ENCODE measurements around the gene TNIK. TPM values are rescaled to one million over a fixed set of nuclear protein-coding genes. Genes with fewer than 3 reads are reported as not detected.

Gene TNIK
- total and polyA plus RNA-seq, 2 of the 13 experiments (the other 11 are each of a cell fraction or from before 2014, with no cell fraction given) = 0.15 to 0.22 TPM

- TF ChIP-seq ZNF280D (CRISPR knock-in tag; IDR thresholded peaks at IDR 0.05) = no peak
Observed at GRCh38 chr3:171113716-171114115, 346.5 kb downstream of the TNIK start (continued).

GRCh38 chr3:171110715-171111114, 349.5 kb downstream of the TNIK start:
- Histone ChIP-seq H4K20me1 (ENCODE audit: insufficient read depth, low read length) (no peaks in the 10 kb centered on the region), H3K4me2 (ENCODE audit: low read depth, low read length) (no peak overlapping the region), H3K4me3 (replicated peaks in 1 of 3; ENCODE audit: insufficient read depth in 1 of 3, low read depth in 2 of 3, low read length in 3 of 3) (no peak overlapping the region), H3K27ac (ENCODE audit: extremely low read length, insufficient read depth, low read length) (no peak overlapping the region), H3K27me3 (ENCODE audit: control insufficient read depth in 1 of 2, insufficient read depth in 2 of 2, low read length in 2 of 2) (no peaks in the 10 kb centered on the region), H3K79me2 (ENCODE audit: insufficient read depth, low read length) (no peaks in the 10 kb centered on the region), H3K9me3 (ENCODE audit: low read length) (no peaks in the 10 kb centered on the region), H2AFZ (ENCODE audit: low read length) (no peak overlapping the region), H3K4me1 (ENCODE audit: insufficient read depth, low read length) (no peaks in the 10 kb centered on the region), H3K9ac (ENCODE audit: insufficient read depth, low read depth, low read length) (no peak overlapping the region), H3K36me3 (replicated peaks in 1 of 2; ENCODE audit: control insufficient read depth in 1 of 2, insufficient read depth in 2 of 2, low read length in 2 of 2) (no peaks in the 10 kb centered on the region)
- in situ Hi-C loops (cut with HindIII; ENCODE audit: extremely low pct_ligation_motif_present, low pct_unique_long_range_greater_than_20kb) = no loop called here
- TF ChIP-seq REXO4 (CRISPR knock-in tag; IDR thresholded peaks at IDR 0.05; ENCODE audit: borderline replicate concordance) (no peak), STAT6 (CRISPR knock-in tag; IDR thresholded peaks at IDR 0.05; ENCODE audit: borderline replicate concordance) (no peak), PRPF4 (IDR thresholded peaks at IDR 0.05; ENCODE audit: low read depth, low read length, poor library complexity, severe bottlenecking) (no peak), DMAP1 (CRISPR knock-in tag; IDR thresholded peaks at IDR 0.05) (no peak), ZBTB7A (CRISPR knock-in tag; IDR thresholded peaks at IDR 0.05) (no peak), KLF11 (CRISPR knock-in tag; IDR thresholded peaks at IDR 0.05) (no peak), ZNF75D (CRISPR knock-in tag; IDR thresholded peaks at IDR 0.05; ENCODE audit: borderline replicate concordance) (no peak), FOSL2 (CRISPR knock-in tag; IDR thresholded peaks at IDR 0.05) (no peak), SMC3 (IDR thresholded peaks at IDR 0.05; ENCODE audit: low read length) (no peak), MLLT10 (CRISPR knock-in tag; IDR thresholded peaks at IDR 0.05) (no peak), BHLHE40 (IDR thresholded peaks at IDR 0.05; ENCODE audit: low read length) (no peak), CCAR2 (optimal IDR thresholded peaks at IDR 0.05; ENCODE audit: low read depth, low read length) (no peak)
- DNase-seq (ENCODE audit: low spot score) = no peak
- intact Hi-C loops (cut with micrococcal nuclease; ENCODE audit: unreplicated experiment) = no loop called here
- CTCF ChIA-PET (ENCODE audit: low intra/inter-chr PET ratio, low total read pairs) = no interaction called here
- no peak for ATAC-seq
- BruUV-seq (replicated peaks) = no TSS peak
- POLR2A ChIA-PET = no interaction called here
- 91% methylated on average over 4 of the region's 4 CpGs for WGBS (ENCODE audit: low lambda C conversion rate)
- FAIRE-seq = no peak

All from HepG2 (cell line).